AG08396 (cell line): ENCODE data around the gene NCS1.
A peak's percentile ranks its signal among the peaks of the same experiment; 100 is the strongest.

ENCODE experiments used
- DNase-seq: peaks from one replicate; pipeline ENCODE4 v3.0.0; 2012; ENCODE audit warnings: low spot score, mixed read lengths

NCS1 gene

DNA sequence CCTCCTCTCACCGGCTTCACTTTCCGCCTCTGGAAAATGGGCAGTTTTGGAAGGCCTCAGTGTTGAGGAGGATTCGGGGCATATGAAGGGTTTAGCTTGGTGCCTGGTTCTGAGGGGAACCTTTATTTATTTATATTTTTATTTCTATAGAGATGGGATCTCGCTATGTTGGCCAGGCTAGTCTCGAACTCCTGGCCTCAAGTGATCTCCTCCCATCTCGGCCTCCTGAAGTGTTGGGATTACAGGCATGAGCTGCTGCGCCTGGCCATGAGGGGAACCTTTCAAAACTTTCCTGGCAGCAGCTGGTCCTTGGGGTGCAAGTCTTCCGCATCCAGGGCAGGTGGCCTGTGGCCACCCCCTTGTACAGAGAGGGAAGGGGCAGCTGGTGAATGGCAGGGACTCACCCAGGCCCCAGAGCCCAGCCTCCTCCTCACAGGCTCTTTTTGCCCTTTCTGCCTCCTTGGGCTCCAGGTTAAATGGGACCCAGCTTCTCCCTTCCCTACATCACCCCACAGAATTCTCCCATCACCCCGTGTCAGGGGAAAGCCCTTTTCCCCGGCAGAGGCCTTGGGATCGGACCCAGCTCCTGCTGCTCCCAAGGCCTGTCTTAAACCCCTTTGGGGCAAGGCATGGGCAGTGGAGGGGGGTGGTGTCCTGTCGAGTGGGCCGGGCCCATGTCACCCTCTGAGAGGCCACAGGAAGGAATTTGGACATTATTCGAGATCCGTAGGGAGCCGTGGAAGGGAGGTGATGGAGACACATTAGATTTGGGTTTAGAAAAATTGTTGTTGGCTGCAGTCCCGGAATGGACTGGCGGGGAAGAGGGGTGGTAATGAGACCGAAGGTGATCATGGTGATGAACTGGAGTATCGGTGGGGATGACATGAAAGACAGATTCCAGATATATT is 5.9 kb downstream of the NCS1 start:
- no peak for DNase-seq

DNA sequence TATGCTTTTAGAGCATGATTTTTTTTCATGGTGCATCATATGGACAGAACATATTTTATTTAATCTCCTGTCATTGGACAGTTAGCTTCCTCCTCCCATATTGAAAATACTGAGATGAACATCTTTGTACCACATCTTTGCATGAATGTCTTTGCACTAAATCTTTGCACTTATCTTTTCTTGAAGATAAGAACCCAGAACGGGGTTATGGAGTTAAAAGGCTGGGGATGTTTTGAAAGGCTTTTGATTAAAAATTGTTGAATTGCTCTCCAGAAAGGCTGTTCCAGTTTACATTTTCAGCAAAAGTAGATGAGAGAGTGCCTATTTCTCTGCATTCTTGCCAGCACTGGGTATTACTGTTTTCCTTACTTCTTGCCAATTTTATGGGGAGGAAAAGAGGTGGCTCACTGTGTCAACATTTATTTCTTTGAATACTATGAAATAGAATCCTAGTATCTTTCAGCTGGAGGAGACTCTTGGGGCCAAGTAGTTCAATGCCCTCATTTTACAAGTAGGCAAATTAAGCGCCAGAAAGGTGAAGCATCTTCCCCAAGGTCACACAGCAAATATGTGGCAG is 7.2 kb downstream of the NCS1 start:
- no peak for DNase-seq

DNA sequence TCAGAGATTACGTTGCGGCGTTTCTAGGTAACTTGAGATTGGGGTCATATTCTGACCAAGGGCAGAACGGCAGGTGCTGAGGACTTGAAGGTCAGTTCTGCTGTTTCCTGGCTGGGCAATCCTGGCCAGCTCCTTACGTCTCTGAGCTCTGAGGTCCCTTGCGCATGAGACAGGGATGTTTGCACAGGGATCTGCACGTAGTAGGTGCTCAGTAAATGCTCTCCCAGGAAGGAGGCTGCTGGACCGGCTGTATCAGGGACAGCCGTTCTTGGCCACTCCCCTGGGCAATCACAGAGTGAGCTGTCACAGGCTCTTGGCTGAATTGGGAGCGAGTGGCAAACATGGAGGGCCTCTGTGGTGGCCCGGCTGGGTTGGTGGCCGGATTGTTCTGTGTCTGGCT is 8.3 kb downstream of the NCS1 start:
- DNase-seq = no peak

DNA sequence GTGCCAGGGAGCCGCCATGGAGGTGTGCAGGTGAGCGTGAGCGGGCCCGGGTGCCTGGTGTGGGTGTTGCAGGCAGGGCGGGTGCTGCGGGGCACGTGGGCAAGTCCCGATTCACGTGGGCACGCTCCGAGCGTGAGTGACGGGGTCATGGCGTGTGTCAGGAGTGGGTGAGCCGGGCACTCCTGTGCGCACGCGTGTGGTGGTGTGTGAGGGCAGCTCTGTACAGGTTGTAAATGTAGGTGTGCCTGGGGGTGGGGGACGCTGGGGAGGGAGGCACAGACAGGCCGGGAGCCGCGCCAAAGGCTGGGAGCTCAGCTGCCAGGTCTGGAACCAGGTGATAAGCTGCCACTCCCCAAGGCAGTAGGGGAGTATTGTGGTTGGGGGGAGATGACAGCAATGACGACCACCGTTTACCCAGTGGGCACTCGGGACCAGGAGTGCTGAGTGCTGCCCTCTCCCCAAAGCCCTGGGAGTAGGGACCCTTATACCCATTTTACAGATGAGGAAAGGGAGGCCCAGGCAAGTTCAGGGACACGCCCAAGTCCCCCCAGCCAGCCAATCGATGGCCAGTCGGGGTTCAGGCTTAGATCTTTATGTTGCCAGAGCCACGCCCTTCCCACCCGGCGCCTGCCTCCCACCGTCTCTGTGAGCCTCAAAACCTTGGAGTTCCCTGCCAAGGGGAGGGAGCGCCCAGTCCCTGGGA is 9.6 kb downstream of the NCS1 start:
- DNase-seq = no peak

DNA sequence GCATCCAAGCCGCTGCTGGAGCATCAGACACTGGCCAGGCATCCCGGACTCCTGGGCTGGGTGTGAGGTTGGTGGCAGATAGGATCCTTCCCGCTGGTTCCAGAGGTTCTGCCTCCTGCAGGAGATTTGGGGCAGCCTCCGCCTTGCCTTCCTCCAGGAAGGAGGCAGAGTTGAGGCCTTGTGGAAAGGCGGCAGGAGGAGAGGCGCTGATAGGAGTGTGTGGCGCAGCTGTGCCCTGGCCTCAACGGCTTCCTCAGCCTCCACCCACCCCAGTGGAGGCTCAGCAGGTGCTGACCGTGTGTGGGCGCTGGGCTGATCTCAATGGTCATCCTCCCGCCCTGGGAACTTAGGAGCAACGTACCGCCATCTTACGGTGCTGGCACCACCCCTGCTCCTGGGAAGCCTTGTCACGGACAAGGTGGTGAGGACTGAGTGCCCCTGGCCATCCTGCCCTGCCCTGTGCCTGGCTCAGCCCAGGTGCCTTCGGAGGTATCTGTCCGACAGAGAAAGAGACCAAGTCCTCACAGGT is 10.2 kb downstream of the NCS1 start:
- no peak for DNase-seq

DNA sequence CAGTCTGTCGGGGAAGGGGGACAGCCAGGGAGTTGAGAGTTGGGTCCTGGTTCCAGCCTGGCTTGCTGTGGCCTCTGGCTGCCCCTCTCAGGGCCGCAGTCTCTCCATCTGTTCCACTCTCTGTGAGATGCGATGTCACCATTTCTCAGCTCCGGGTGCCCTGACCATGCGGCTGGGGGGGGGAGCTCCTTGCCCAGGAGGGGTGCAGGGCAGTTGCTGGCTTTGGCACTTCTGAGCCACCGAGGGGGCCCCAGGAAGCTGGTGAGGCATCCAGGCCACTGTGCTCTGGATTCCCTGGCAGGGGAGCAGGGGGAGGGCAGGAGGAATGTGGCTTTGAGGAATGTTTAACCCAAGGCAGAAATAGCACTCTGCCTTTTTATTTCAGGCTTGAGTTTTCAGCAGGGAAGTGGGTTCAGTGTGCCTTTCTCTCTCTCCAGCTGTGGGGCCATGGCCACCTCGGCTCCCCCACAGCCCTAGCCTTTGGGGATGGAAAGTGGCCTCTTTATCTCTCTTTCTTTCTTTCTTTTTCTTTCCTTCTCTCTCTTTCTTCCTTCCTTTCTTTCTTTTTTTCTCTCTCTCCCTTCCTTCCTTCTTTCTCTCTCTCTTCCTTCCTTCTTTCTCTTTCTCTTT is 11.0 kb downstream of the NCS1 start:
- DNase-seq = peak; percentile 92

- DNase-seq = no peak
These were observed 12.8 kb downstream of the NCS1 start for GRCh38 chr9:130185017-130185416.

DNA sequence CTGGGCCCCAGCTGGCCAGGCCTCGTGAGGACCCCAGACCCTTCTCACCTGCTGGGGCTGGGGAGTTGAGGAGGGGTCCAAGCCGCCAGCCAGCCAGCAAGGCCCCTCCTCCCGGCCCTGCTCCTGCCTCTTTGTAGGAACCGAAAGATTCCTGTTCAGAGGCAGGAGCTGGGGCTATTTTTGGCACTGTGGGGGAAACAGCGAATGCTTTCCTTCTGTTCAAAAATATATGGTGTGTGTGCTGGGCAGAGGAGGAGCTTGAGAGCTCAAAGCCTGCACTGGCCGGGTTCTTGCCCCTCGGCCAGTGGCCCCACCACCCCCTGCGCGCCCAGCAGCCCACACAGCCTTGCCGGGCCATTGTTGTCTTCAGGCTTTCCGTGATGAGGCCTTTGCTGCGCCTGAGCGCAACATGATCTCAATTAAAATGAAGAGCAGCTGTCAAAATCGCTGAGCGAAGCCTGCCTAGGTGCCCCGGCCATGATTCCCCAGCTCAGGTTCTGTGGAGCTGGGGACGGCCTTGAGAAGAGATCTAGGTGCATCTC is 13.4 kb downstream of the NCS1 start:
- peak; percentile 56 for DNase-seq

DNA sequence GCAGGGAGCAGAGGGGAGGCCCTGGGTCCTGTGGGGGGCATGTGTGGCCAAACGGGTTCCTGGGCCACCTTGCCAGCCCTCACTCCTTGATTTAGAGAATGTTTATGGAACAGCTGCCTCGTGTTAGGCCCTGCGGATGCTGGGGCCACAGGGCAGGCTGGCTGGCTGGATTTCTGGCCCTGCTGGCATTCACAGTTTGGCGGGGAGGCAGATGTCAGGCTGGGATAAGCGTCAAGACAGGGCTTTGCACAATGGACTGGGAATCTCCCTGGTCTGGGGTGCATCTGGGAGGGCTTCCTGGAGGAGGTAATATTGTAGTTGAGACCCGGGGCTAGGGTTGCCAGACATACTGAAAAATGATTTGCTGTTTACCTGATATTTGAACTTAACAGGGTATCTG is 13.8 kb downstream of the NCS1 start:
- DNase-seq = no peak

DNA sequence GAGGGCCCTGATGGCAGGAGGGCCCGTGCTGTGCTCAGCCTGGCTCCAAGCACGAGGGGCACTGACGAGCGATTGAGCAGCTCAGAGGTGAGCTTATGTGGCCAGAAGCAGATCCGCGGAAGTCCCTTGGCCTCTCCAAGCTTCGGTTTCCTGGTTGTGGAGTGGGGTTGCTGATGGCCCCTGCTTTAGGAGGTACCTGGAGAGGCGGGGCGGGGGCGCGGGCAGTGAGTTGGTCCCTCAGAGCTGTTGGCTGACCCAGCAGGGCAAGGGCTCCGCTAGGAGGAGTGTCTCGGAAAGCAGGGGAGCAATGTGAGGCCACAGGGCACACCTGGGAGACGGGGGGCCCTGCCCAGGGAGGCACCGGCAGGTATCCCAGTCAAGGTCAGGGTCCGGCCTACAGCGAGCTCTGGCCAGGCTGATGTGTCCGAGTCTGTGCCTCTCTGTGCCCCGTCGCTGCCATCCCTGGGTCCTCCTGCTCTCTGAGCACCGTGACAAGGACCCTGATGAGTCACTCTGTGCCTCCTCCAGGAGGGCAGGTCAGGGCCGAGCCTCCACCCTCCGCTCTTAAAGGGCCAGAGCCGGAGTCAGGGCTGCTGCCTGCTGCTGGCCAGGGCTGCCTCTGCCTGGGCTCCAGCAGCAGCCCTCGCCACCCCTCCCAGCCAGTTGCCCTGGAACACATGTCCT is 14.8 kb downstream of the NCS1 start:
- peak; percentile 83 for DNase-seq

GRCh38 chr9:130187523-130187846 is 15.3 kb downstream of the NCS1 start:
- DNase-seq = no peak

- DNase-seq = no peak
These were observed 16.8 kb downstream of the NCS1 start for GRCh38 chr9:130188860-130189481.

DNA sequence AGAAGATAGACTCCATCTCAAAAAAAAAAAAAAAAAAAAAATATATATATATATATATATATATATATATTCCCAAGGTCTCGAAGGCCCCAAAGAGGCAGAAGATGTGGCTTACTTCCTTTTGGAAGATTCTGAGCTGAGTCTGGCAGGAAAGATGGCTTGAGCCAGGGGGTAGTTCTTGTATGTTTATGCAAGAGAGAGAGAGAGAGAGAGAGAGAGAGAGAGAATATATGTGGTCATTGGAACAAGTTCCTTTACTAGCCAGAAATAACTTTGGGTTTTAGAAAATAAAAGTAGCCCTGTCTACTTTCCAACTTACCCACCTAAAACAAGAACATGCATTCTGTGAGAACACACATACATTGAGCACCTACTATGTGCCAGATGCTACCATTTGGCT is 17.6 kb downstream of the NCS1 start:
- peak; percentile 57 for DNase-seq

DNA sequence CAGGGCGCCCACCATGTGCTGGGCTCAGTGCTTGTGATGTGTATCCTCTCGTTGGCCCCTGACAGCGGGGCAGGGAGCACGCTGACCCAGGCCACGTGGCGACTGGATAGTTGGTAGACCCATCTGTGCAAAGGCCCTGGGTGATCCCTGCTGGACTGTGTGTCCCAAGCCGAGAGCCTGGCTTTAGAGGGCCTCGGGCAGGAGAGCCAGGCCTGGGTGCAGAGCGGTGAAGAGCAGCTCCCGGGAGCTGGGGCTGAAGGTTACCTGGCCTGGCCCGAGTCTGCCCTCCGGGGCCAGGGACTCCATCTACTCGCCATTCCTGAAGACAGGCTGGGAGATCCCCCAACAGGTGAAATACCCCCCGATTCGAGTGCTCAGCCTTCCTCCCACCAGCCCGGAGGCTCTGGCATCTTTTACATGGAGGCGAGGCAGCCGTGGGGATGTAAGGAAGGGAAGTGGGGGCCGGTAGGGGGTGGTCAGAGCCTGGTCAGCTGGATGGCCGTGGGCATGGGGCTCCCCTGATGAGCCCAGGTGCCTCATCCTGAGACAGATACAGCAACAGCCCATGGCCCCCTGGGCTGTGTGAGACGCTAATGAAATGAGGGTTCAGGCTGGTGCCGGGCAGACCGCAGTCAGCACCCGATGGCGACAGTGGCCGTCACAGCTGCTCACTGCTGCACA is 19.0 kb downstream of the NCS1 start:
- no peak for DNase-seq

- no peak for DNase-seq
These were observed 19.5 kb downstream of the NCS1 start for GRCh38 chr9:130191749-130192120.

GRCh38 chr9:130192382-130192999 is 20.3 kb downstream of the NCS1 start:
- no peak for DNase-seq

- no peak for DNase-seq
These were observed 20.9 kb downstream of the NCS1 start for GRCh38 chr9:130193103-130193502.

DNA sequence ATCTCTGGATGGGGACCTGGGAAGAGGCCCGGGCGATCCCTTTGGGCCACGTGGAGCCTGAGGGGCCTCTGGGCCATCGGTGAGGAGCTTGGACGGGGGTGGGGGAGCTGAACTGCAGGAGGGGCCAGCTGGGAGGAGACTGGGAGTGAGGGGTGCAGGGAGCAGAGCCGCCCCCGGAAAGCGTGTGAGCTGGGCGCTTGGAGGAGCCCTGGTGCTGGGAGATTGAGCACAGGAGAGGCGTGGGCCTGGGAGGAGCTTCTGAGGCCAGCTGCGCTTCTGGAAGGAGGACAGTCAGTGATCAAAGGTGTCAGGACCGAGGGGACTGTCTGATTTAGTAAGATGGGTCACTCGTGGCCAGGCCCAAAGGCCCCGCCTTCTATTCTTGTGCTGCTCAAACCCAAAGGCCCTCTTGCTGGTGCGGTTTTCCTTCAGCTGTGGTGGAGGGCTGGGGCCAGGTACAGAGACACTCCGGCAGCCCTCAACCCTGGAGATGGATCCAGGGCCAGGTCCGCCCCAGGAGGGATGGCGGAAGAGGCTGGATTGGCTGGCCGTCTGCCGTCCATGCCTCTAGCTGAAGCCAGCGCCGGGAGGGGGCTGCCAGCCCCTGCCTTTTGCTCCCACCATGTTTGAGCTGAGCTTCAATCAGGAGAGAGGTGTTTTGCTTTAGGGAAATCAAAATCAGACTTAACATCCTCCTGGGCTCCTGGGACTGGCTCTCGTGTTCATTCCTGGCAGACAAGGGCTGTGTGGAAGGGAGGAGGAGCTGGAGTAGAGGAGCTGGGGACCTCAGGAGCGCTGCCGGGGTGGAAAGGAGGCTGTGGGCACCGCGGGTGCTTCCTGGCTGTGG is 21.6 kb downstream of the NCS1 start:
- no peak for DNase-seq

DNA sequence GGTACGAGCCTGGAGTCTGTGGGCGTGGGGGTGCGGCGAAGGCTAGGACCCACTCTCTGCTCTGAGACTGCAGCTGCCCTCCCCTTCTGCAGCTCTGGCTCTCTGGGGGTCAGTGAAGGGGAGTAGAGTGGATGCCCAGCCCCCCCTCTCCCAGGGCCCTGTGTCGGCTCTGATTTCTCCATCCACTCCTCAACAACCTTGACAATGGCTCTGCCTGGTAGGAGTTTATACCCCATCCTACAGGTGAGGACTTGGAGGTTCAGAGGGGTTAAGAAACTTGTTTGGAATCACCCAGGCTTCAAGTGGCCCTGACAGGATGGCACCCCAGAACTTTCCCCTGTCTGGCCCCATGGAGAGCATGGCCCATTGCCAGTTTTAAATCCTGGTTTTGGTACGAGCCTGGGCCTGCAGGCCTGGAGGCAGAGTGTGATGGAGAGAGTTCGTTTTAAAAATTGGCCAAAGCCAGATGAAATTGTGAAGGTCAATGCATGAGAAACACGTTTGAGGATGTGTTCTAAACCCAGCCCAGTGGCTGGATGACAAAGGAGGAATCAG is 22.3 kb downstream of the NCS1 start:
- DNase-seq = no peak
